22Rv1 (cell line): ENCODE measurements around the gene TXNDC12.

ENCODE experiments used
- ZFX ChIP-seq: fragments of 450-650 bp; IDR thresholded peaks from 2 replicates; pipeline ENCODE4 v1.6.1; 2017; ENCODE audit warnings: antibody characterized with exemption, borderline replicate concordance
- TF ChIP-seq, protein P1 (sequence below): fragments of 450-650 bp; IDR thresholded peaks from 2 replicates; pipeline ENCODE4 v1.5.1; 2017; ENCODE audit warnings: mild to moderate bottlenecking

DNA sequence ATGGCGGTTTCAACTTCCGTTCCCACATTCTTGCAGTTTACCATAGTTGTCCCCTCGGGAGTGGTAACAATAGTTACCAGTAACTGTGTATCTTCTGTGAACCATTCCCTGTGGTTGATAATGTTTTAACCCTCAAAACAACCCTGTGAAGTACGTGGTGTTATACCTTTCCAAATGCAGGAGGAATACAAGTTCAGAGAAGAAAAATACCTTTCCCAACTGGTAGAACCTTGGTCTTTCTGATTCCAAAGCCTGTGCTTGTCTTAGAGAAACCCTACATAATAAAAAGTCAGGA, 1.9 kb upstream of the TXNDC12 start:
- TF ChIP-seq, protein P1, sequence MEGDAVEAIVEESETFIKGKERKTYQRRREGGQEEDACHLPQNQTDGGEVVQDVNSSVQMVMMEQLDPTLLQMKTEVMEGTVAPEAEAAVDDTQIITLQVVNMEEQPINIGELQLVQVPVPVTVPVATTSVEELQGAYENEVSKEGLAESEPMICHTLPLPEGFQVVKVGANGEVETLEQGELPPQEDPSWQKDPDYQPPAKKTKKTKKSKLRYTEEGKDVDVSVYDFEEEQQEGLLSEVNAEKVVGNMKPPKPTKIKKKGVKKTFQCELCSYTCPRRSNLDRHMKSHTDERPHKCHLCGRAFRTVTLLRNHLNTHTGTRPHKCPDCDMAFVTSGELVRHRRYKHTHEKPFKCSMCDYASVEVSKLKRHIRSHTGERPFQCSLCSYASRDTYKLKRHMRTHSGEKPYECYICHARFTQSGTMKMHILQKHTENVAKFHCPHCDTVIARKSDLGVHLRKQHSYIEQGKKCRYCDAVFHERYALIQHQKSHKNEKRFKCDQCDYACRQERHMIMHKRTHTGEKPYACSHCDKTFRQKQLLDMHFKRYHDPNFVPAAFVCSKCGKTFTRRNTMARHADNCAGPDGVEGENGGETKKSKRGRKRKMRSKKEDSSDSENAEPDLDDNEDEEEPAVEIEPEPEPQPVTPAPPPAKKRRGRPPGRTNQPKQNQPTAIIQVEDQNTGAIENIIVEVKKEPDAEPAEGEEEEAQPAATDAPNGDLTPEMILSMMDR = no peak
- TF ChIP-seq ZFX = no peak
